IMR-90 (cell line): ENCODE data around the gene CCL11. TPM values are rescaled to one million over a fixed set of nuclear protein-coding genes. Genes with fewer than 3 reads are reported as not detected.

Experiments
- ATAC-seq: fragments of 200-7000 bp; cut with Tn5 transposase; 2 replicates; pipeline ENCODE4 v1.9.1; 2020; ENCODE audit warnings: low read depth, mild to moderate bottlenecking, moderate library complexity
- BruUV-seq: library from RNA; stranded (reverse); fragments of 400-500 nt; replicated peaks from 2 replicates; lab custom pipeline; 2021; lab: Mats Ljungman, UMichigan
- CTCF ChIA-PET: fragments of 300-600 bp; formaldehyde crosslinking; extraction: SDS; loops from one replicate; lab custom pipeline; 2021; ENCODE audit warnings: antibody characterized with exemption; lab: Yijun Ruan, JAX
- POLR2A ChIA-PET: fragments of 300-600 bp; sonication (Branson Sonifier 250); formaldehyde crosslinking; loops from one replicate; lab custom pipeline; 2022; ENCODE audit warnings: antibody characterized with exemption; ENCODE audit not compliant: unreplicated experiment; lab: Charles Lee
- DNase-seq: peaks from one replicate; pipeline ENCODE4 v3.0.0; 2013
- H2AFZ ChIP-seq: replicated peaks from 2 replicates; pipeline ENCODE3; 2013; ENCODE audit warnings: low read length, mild to moderate bottlenecking; ENCODE audit not compliant: poor library complexity
- H2AK5ac ChIP-seq: 2 replicates; pipeline ENCODE4 v1.6.1; 2013; ENCODE audit warnings: low read depth, low read length, inconsistent platforms
- H2AK9ac ChIP-seq: replicated peaks from 2 replicates; pipeline ENCODE3; 2013; ENCODE audit warnings: mild to moderate bottlenecking, low read depth, low read length, moderate library complexity; ENCODE audit not compliant: poor library complexity
- H2BK120ac ChIP-seq: 2 replicates; pipeline ENCODE4 v1.6.1; 2013; ENCODE audit warnings: low read depth, low read length, inconsistent platforms
- H2BK15ac ChIP-seq: 3 replicates; pipeline ENCODE4 v1.6.1; 2013; ENCODE audit warnings: low read depth, low read length, inconsistent platforms
- H2BK20ac ChIP-seq: 2 replicates; pipeline ENCODE4 v1.6.1; 2013; ENCODE audit warnings: low read depth, mild to moderate bottlenecking, inconsistent platforms, low read length, moderate library complexity
- H2BK5ac ChIP-seq: 2 replicates; pipeline ENCODE4 v1.6.1; 2013; ENCODE audit warnings: mild to moderate bottlenecking, low read depth, low read length, inconsistent platforms; ENCODE audit not compliant: poor library complexity, severe bottlenecking
- H3K14ac ChIP-seq: replicated peaks from 2 replicates; pipeline ENCODE4 v1.6.1; 2013; ENCODE audit warnings: low read depth, low read length, inconsistent platforms
- H3K18ac ChIP-seq: 2 replicates; pipeline ENCODE4 v1.6.1; 2013; ENCODE audit warnings: low read depth, low read length, control low read depth
- H3K23ac ChIP-seq: 2 replicates; pipeline ENCODE4 v1.6.1; 2013; ENCODE audit warnings: low read depth, low read length, inconsistent platforms
- H3K27ac ChIP-seq: 2 replicates; pipeline ENCODE4 v1.5.1; 2013; ENCODE audit warnings: mild to moderate bottlenecking, control low read depth, low read length; ENCODE audit not compliant: insufficient read depth
- H3K27me3 ChIP-seq: 2 replicates; pipeline ENCODE4 v1.6.1; 2013; ENCODE audit warnings: low read length; ENCODE audit not compliant: control insufficient read depth, insufficient read depth
- H3K36me3 ChIP-seq: 2 replicates; pipeline ENCODE4 v1.6.1; 2013; ENCODE audit warnings: low read length, mixed read lengths; ENCODE audit not compliant: control insufficient read depth, insufficient read depth
- H3K4ac ChIP-seq: 2 replicates; pipeline ENCODE4 v1.6.1; 2013; ENCODE audit warnings: low read depth, low read length, inconsistent platforms
- H3K4me1 ChIP-seq: 2 replicates; pipeline ENCODE4 v1.6.1; 2013; ENCODE audit warnings: low read length, mixed read lengths; ENCODE audit not compliant: control insufficient read depth, insufficient read depth
- H3K4me2 ChIP-seq: 2 replicates; pipeline ENCODE4 v1.6.1; 2013; ENCODE audit warnings: low read depth, mild to moderate bottlenecking, control low read depth, low read length, moderate library complexity
- H3K4me3 ChIP-seq: 2 replicates; pipeline ENCODE4 v1.5.1; 2013; ENCODE audit warnings: low read depth, mild to moderate bottlenecking, control low read depth, low read length, moderate library complexity; ENCODE audit not compliant: insufficient read depth
- H3K56ac ChIP-seq: 2 replicates; pipeline ENCODE4 v1.6.1; 2013; ENCODE audit warnings: low read length, inconsistent platforms; ENCODE audit not compliant: insufficient read depth; ENCODE audit errors: extremely low read depth
- H3K79me1 ChIP-seq, 2 experiments: 2 replicates each; pipeline ENCODE4 v1.6.1; 2013; ENCODE audit warnings: low read length in 2 of 2, inconsistent platforms in 1 of 2, low read depth in 1 of 2
- H3K9ac ChIP-seq: 2 replicates; pipeline ENCODE4 v1.6.1; 2013; ENCODE audit warnings: low read depth, low read length, control low read depth
- H3K9me1 ChIP-seq: 2 replicates; pipeline ENCODE4 v1.6.1; 2013; ENCODE audit warnings: low read length, inconsistent platforms; ENCODE audit not compliant: insufficient read depth
- H3K9me3 ChIP-seq: 2 replicates; pipeline ENCODE4 v1.6.1; 2013; ENCODE audit warnings: low read length; ENCODE audit not compliant: control insufficient read depth, insufficient read depth
- H4K20me1 ChIP-seq: 2 replicates; pipeline ENCODE4 v1.6.1; 2013; ENCODE audit warnings: low read length, inconsistent platforms; ENCODE audit not compliant: insufficient read depth
- H4K5ac ChIP-seq: 2 replicates; pipeline ENCODE4 v1.6.1; 2013; ENCODE audit warnings: mild to moderate bottlenecking, low read depth, low read length, control low read depth
- H4K8ac ChIP-seq, 2 experiments: 2 replicates each; pipeline ENCODE4 v1.6.1; 2013; ENCODE audit warnings: low read depth in 2 of 2, low read length in 2 of 2, control low read depth in 1 of 2, inconsistent platforms in 1 of 2
- H4K91ac ChIP-seq: 2 replicates; pipeline ENCODE4 v1.6.1; 2013; ENCODE audit warnings: low read depth, low read length, inconsistent platforms; ENCODE audit not compliant: insufficient read depth
- BHLHE40 ChIP-seq: fragments of 150-350 bp; IDR thresholded peaks from 2 replicates; pipeline ENCODE4 v1.6.1; 2016; ENCODE audit warnings: mild to moderate bottlenecking, low read depth, low read length
- POLR2A ChIP-seq: IDR thresholded peaks from 2 replicates; pipeline ENCODE4 v1.6.1; 2012; ENCODE audit warnings: mild to moderate bottlenecking, low read depth, low read length
- RFX5 ChIP-seq: IDR thresholded peaks from 2 replicates; pipeline ENCODE4 v1.8.0; 2012; ENCODE audit warnings: low read depth, mild to moderate bottlenecking, low read length, moderate library complexity
- WGBS, 2 experiments: methylation state at CpG; one replicate each; pipeline versions ENCODE4 v1.1.5 to v1.1.7; 2013; ENCODE audit warnings: missing lambda C conversion rate in 2 of 2; ENCODE audit not compliant: insufficient read length in 1 of 2; ENCODE audit errors: extremely low coverage in 2 of 2; 5-methylcytosine and 5-hydroxymethylcytosine counted together
- dilution Hi-C: fragments of 300-500 bp; cut with HindIII; formaldehyde crosslinking; loops from one replicate; pipeline ENCODE4 v1.14.3; 2018; ENCODE audit warnings: low sequenced_read_pairs; ENCODE audit not compliant: unreplicated experiment
- in situ Hi-C: fragments of 300-500 bp; cut with MboI; formaldehyde crosslinking; loops from 3 replicates; pipeline ENCODE4 v1.14.3; 2019; ENCODE audit warnings: low sequenced_read_pairs, inconsistent platforms, mixed read lengths
- intact Hi-C: fragments of 100-400 bp; cut with micrococcal nuclease; formaldehyde crosslinking; loops from 2 replicates; pipeline ENCODE4 v1.10.0; 2022
- polyA plus RNA-seq, 3 experiments: library from polyadenylated mRNA; depleted of rRNA; stranded (reverse); fragments of >200 nt; gene quantifications; 2 replicates each; pipeline ENCODE4 v1.2.3, GENCODE V29; 2012; ENCODE audit warnings: low replicate concordance in 1 of 3
- total RNA-seq: library from RNA; depleted of rRNA; stranded (reverse); fragments of >200 nt; gene quantifications from 2 replicates; pipeline ENCODE4 v1.2.3, GENCODE V29; 2012

Gene CCL11
- total and polyA plus RNA-seq, 2 of the 4 experiments (the other 2 are of a cell fraction): not detected

DNA sequence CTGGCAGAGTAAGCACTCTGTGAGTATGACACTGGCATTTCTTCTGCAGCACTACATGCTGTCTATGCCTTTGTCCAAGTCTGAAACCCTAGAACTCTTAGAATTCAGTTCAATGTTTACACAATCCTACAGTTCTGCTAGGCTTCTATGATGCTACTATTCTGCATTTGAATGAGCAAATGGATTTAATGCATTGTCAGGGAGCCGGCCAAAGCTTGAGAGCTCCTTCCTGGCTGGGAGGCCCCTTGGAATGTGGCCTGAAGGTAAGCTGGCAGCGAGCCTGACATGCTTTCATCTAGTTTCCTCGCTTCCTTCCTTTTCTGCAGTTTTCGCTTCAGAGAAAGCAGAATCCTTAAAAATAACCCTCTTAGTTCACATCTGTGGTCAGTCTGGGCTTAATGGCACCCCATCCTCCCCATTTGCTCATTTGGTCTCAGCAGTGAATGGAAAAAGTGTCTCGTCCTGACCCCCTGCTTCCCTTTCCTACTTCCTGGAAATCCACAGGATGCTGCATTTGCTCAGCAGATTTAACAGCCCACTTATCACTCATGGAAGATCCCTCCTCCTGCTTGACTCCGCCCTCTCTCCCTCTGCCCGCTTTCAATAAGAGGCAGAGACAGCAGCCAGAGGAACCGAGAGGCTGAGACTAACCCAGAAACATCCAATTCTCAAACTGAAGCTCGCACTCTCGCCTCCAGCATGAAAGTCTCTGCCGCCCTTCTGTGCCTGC lies 30.7 kb upstream of the CCL11 start, which contains the start of gene CCL2:
Gene CCL2 (plus strand): TSS at position 635 of the 730 bp plus-strand sequence. CDS start 65 bp downstream, at position 700.
- H3K79me1 ChIP-seq: no peaks in the 10 kb centered on the region
- H4K8ac ChIP-seq: peak within 1 kb of the TSS; percentile 31 to 81
- H4K20me1 ChIP-seq: no peaks in the 10 kb centered on the region
- H3K18ac ChIP-seq: peak within 1 kb of the TSS; percentile 84
- H2BK20ac ChIP-seq: peak within 1 kb of the TSS; percentile 76
- peak; percentile 85 for DNase-seq
- intact Hi-C loops: loop anchor here (1.0 kb wide), 3 partner anchors 20 to 55 kb away; no protein-coding TSS in a partner anchor
- peak within 1 kb of the TSS; percentile 95 for H3K14ac ChIP-seq
- H2BK120ac ChIP-seq: peak within 1 kb of the TSS; percentile 92
- H3K23ac ChIP-seq: peak within 1 kb of the TSS; percentile 54
- H3K36me3 ChIP-seq: peaks cover 3% of the 10 kb centered on the region; the same call in 1 of the 2 replicates
- peak within 1 kb of the TSS; percentile 83 for H3K9ac ChIP-seq
- peaks cover 24% of the 10 kb centered on the region for H3K9me1 ChIP-seq
- peak within 1 kb of the TSS; percentile 83 for H4K5ac ChIP-seq
- CTCF ChIA-PET: interaction anchor here (0.6 to 1.9 kb wide), 3 partner anchors 10 to 107 kb away, joined by 3 to 5 read pairs (median 4); no protein-coding TSS in a partner anchor
- peak within 1 kb of the TSS; percentile 13 for H2AK9ac ChIP-seq
- peak within 1 kb of the TSS; percentile 92 for H2AFZ ChIP-seq
- peak within 1 kb of the TSS; percentile 47 for H3K4me3 ChIP-seq
- in situ Hi-C loops: loop anchor here (25.0 kb wide), 1 partner anchor 857 kb away; the partner anchor contains the start of genes FNDC8 and RAD51D
- H2AK5ac ChIP-seq: peak within 1 kb of the TSS; percentile 82
- H2BK5ac ChIP-seq: peak within 1 kb of the TSS; percentile 92
- peak within 1 kb of the TSS; percentile 80; the same call in 2 of the 3 replicates for H2BK15ac ChIP-seq
- H3K4me1 ChIP-seq: peaks cover 38% of the 10 kb centered on the region
- peak within 1 kb of the TSS; percentile 90 for H3K4ac ChIP-seq
- peak within 1 kb of the TSS; percentile 89 for H3K27ac ChIP-seq
- no peaks in the 10 kb centered on the region for H3K9me3 ChIP-seq
- peak; percentile 69 for ATAC-seq
- H4K91ac ChIP-seq: peak within 1 kb of the TSS; percentile 85
- WGBS, 2 experiments: 0% methylated on average over 7 of the region's 11 CpGs; no CpG with 5 or more reads in 1 of the 2 experiments
- peak within 1 kb of the TSS; percentile 74 for H3K56ac ChIP-seq
- H3K4me2 ChIP-seq: peak within 1 kb of the TSS; percentile 90
- dilution Hi-C loops: no loop called here
- POLR2A ChIA-PET: interaction anchor here (0.6 kb wide), 3 partner anchors 50 to 1326 kb away, joined by 3 to 4 read pairs (median 4); no protein-coding TSS in a partner anchor
- BruUV-seq: no TSS peak
- TF ChIP-seq RFX5: no peak
- no peak for TF ChIP-seq BHLHE40
- peak; percentile 37; the same call in 1 of the 2 replicates for TF ChIP-seq POLR2A
- no peaks in the 10 kb centered on the region for H3K27me3 ChIP-seq
